Vagina (tissue), 2 donors: ENCODE data around the gene WDR82. TPM values are rescaled to one million over a fixed set of nuclear protein-coding genes. Genes with fewer than 3 reads are reported as not detected.

ENCODE experiments used
- DNase-seq, 2 donors: peaks; one replicate each; pipeline ENCODE4 v3.0.0-alpha.2; 2017; ENCODE audit errors: extremely low spot score in 2 of 2
- H3K27ac ChIP-seq: fragments of 200-600 bp; sonication (generic); one replicate; pipeline ENCODE4 v1.5.1; 2019
- H3K27me3 ChIP-seq: fragments of 200-600 bp; sonication (generic); one replicate; pipeline ENCODE4 v1.5.1; 2019
- H3K36me3 ChIP-seq, 2 donors: fragments of 200-600 bp; sonication (generic); one replicate each; pipeline ENCODE4 v1.5.1; 2017 to 2019
- H3K4me1 ChIP-seq: fragments of 200-600 bp; sonication (generic); one replicate; pipeline ENCODE4 v1.5.1; 2019
- H3K4me3 ChIP-seq, 2 donors: fragments of 200-600 bp; sonication (generic); 1 replicate in 1 of 2; 2 replicates in 1 of 2; pipeline ENCODE4 v1.5.1; 2016 to 2019
- H3K9me3 ChIP-seq: fragments of 200-600 bp; sonication (generic); one replicate; pipeline ENCODE4 v1.5.1; 2019
- POLR2A ChIP-seq, 2 donors: fragments of 450-650 bp; IDR thresholded peaks; one replicate each; pipeline ENCODE4 v1.6.1; 2017; ENCODE audit warnings: antibody characterized with exemption in 2 of 2, mild to moderate bottlenecking in 2 of 2, moderate library complexity in 2 of 2
- POLR2AphosphoS5 ChIP-seq, 2 donors: sonication (generic); formaldehyde crosslinking; IDR thresholded peaks; one replicate each; pipeline ENCODE4 v1.9.0; 2017; ENCODE audit warnings: antibody characterized with exemption in 2 of 2, mild to moderate bottlenecking in 2 of 2, low read depth in 1 of 2; ENCODE audit not compliant: insufficient read depth in 1 of 2
- intact Hi-C: fragments of 100-400 bp; cut with DNase I; formaldehyde crosslinking; loops from one replicate; pipeline ENCODE4 v1.15.1; 2023
- total RNA-seq: library from RNA; depleted of rRNA; stranded (reverse); fragments of >200 nt; gene quantifications from one replicate; pipeline ENCODE4 v1.2.3, GENCODE V29; 2016
- TF ChIP-seq, protein P1 (sequence below), 3 experiments: fragments of 450-650 bp in 2 of 3; fragments of 200-600 bp in 1 of 3; sonication (generic) in 1 of 3; IDR thresholded peaks; one replicate each; pipeline ENCODE4 v1.5.1; 2017 to 2019; ENCODE audit warnings: antibody characterized with exemption in 3 of 3, mild to moderate bottlenecking in 2 of 3, moderate library complexity in 2 of 3

WDR82 gene
- total RNA-seq, 1 donor from 2014 or later = 44.4 TPM

DNA sequence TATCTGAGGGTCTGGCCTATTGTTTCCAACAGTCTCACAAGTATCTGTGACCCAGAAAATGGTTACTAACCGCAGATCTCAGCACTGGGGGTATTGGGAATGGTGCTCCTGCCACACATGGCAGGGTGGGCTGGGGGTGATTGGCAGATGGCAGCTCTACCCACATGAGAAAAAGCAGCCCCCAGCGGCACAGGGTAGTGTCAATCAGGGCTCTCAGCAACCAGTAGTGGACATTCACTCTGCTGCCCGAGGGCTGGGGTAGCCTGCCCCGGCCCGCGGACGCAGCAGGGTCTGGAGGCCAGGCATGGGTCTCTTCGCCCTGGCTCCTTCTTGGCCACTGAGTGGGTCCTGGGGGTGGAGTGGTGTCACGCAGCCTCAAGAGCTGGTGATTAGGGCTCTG lies 46.2 kb upstream of the WDR82 start:
- Histone ChIP-seq H3K4me1 (no peaks in the 10 kb centered on the region), H3K36me3 (no peaks in the 10 kb centered on the region), H3K27me3 (no peaks in the 10 kb centered on the region), H3K27ac (no peak overlapping the region), H3K4me3 (no peak overlapping the region), H3K9me3 (no peaks in the 10 kb centered on the region)
- intact Hi-C loops = no loop called here
- TF ChIP-seq, protein P1, sequence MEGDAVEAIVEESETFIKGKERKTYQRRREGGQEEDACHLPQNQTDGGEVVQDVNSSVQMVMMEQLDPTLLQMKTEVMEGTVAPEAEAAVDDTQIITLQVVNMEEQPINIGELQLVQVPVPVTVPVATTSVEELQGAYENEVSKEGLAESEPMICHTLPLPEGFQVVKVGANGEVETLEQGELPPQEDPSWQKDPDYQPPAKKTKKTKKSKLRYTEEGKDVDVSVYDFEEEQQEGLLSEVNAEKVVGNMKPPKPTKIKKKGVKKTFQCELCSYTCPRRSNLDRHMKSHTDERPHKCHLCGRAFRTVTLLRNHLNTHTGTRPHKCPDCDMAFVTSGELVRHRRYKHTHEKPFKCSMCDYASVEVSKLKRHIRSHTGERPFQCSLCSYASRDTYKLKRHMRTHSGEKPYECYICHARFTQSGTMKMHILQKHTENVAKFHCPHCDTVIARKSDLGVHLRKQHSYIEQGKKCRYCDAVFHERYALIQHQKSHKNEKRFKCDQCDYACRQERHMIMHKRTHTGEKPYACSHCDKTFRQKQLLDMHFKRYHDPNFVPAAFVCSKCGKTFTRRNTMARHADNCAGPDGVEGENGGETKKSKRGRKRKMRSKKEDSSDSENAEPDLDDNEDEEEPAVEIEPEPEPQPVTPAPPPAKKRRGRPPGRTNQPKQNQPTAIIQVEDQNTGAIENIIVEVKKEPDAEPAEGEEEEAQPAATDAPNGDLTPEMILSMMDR (IDR thresholded peaks at IDR 0.05) = no peak
- TF ChIP-seq POLR2A (IDR thresholded peaks at IDR 0.05) = no peak
- no peak for TF ChIP-seq POLR2AphosphoS5 (IDR thresholded peaks at IDR 0.05; ENCODE audit: insufficient read depth in 1 of 2, low read depth in 1 of 2)
- DNase-seq = no peak

DNA sequence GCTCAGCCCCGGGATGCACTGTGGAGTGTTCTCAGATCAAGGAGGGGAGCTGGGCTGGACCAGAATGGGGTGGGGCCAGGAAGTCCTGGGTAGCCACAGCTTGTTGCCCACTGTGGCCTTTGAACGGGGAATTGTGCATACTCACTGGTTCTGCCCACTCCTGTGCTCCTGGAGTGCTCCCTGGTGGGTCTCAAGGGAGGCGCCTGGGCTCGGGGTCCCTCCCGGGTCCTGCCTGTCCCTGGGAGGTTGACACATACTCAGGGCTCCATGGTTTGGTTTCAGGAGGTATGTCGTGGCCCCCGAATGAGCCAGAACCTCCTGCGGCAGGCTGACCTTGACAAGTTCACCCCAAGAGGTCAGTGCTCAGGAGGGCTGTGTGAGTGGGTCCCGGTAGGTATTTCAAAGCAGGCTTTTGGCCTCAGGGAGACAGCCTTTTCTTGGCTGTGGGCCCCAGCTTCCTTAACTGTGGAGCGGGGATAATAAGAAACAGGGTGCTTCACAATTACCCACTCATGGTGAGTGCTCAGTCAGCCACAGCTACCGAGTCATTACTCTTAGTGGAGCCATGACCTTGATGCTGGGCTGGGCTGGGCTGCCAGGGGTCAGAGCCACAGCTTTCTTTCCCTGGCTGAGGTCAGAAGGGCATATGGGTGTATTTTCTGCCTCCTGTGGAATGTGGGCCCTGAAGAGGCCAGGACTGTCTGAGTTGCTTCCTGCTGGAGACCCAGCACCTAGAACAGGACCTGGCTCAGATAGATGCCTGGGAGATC lies 45.3 kb upstream of the WDR82 start:
- TF ChIP-seq POLR2AphosphoS5 (IDR thresholded peaks at IDR 0.05; ENCODE audit: insufficient read depth in 1 of 2, low read depth in 1 of 2) = no peak
- TF ChIP-seq, protein P1 (IDR thresholded peaks at IDR 0.05) = no peak
- no peak for TF ChIP-seq POLR2A (IDR thresholded peaks at IDR 0.05)
- Histone ChIP-seq H3K36me3 (no peaks in the 10 kb centered on the region), H3K4me1 (no peaks in the 10 kb centered on the region), H3K4me3 (no peak overlapping the region), H3K9me3 (no peaks in the 10 kb centered on the region), H3K27me3 (no peaks in the 10 kb centered on the region), H3K27ac (no peak overlapping the region)
- intact Hi-C loops = no loop called here
- no peak for DNase-seq

DNA sequence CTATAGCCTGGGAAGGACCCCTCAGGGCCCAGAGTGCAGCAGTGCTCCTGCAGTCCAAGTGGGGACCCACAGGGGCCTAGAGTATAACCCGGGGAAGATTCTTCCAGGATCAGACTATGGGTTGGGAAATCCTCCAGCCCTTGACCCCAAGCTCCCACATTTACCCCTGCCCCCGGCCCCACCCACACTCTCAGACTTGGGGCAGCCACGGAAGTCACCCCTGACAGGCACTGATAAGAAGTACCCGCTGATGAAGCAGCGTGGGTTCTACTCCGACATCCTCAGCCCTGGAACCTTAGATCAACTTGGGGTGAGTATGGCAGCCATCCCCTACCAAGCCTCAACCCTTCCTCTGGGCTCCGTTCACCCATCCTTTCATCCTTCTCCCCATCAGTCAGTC lies 44.0 kb upstream of the WDR82 start:
- DNase-seq = no peak
- Histone ChIP-seq H3K27me3 (no peaks in the 10 kb centered on the region), H3K9me3 (no peaks in the 10 kb centered on the region), H3K4me1 (peaks cover 8% of the 10 kb centered on the region), H3K27ac (no peak overlapping the region), H3K36me3 (no peaks in the 10 kb centered on the region), H3K4me3 (no peak overlapping the region)
- TF ChIP-seq POLR2AphosphoS5 (IDR thresholded peaks at IDR 0.05; ENCODE audit: insufficient read depth in 1 of 2, low read depth in 1 of 2) = no peak
- TF ChIP-seq, protein P1 (IDR thresholded peaks at IDR 0.05) = no peak
- no peak for TF ChIP-seq POLR2A (IDR thresholded peaks at IDR 0.05)
- intact Hi-C loops = no loop called here

DNA sequence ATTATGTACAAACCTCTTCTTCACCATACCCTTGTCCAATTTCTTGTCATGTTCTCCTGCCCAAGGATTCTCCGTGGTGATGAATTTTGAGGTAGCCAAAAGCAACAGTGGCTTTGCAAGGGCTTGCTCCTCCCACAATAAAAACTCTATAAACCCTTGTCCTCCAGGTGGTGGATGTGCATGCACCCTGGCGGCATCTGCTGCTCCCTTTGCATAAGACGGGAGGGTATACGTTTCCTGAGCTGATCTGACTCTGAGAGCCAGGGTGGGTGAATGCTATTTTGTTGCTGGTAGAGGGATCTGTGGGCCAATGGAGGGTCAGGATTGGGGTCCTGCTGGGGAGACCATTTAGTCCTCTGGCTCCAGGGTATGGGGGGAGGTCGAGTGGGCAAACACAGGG lies 43.0 kb upstream of the WDR82 start:
- H3K27me3 ChIP-seq = no peaks in the 10 kb centered on the region
- H3K4me3 ChIP-seq = no peak overlapping the region
- H3K4me1 ChIP-seq = peaks cover 13% of the 10 kb centered on the region
- H3K36me3 ChIP-seq = no peaks in the 10 kb centered on the region
- intact Hi-C loops = no loop called here
- DNase-seq = no peak
- no peak overlapping the region for H3K27ac ChIP-seq
- no peak for TF ChIP-seq POLR2A (IDR thresholded peaks at IDR 0.05)
- TF ChIP-seq POLR2AphosphoS5 (IDR thresholded peaks at IDR 0.05; ENCODE audit: insufficient read depth in 1 of 2, low read depth in 1 of 2) = no peak
- TF ChIP-seq, protein P1 (IDR thresholded peaks at IDR 0.05) = no peak
- no peaks in the 10 kb centered on the region for H3K9me3 ChIP-seq

DNA sequence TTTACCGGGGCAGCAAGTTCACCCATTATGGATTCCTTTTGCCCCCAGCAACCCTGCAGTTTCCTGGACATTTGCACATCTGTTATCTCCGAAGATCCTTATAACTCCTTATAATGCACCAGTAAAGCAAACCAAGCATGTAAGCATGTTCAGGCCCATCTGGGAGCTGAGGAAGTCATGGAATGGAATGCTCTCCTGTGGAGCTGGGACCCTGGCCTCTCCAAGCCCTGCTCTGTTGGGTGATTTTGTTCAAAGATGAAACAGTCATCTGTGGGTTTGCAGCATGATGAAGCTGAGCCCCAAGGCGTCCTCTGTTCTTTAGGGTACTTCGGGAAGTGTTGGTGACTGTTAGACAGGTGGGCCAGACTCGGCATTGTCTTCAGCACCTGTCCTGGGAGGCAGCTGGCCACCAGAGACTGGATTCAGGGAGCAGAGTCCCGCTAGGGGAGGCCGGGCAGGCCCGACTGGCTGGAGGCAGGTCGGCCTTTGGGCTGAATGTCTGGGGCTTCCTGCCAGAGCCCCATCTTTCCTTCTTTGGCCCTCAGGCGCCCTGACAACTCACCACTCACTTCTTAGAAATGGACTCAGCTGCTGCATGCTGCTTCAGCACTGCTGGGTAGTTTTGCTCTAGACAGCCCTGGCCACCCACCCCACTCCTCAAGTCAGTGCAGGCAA lies 41.6 kb upstream of the WDR82 start:
- no peak overlapping the region for H3K27ac ChIP-seq
- no peaks in the 10 kb centered on the region for H3K9me3 ChIP-seq
- H3K36me3 ChIP-seq = no peaks in the 10 kb centered on the region
- H3K4me3 ChIP-seq = no peak overlapping the region
- peaks cover 13% of the 10 kb centered on the region for H3K4me1 ChIP-seq
- DNase-seq = no peak
- H3K27me3 ChIP-seq = no peaks in the 10 kb centered on the region
- no peak for TF ChIP-seq POLR2AphosphoS5 (IDR thresholded peaks at IDR 0.05; ENCODE audit: insufficient read depth in 1 of 2, low read depth in 1 of 2)
- TF ChIP-seq POLR2A (IDR thresholded peaks at IDR 0.05) = no peak
- TF ChIP-seq, protein P1 (IDR thresholded peaks at IDR 0.05) = no peak
- intact Hi-C loops = no loop called here
